Measurements from ENCODE around the gene CCDC12. TPM values are rescaled to one million over a fixed set of nuclear protein-coding genes. Genes with fewer than 3 reads are reported as not detected.

The CCDC12 gene
- total RNA-seq, 1 experiment from 2014 or later, result 46.5 TPM

DNA sequence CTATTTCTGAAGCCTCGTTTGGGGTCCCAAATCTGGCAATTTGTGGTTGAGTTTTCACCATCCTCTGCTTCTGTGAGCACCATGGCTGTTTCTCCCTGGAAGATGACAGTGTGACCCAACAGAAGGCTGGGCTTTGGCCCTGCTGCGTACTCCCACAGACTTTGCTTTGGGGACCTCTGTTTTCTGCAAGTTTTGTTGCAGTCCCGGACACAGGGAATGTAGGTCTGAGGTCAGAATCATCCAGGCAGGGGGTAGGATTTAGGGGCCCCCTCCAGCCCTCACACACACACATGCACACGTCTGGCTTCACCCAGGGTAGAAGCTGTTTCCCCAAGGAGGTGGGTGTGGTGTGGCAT is 92.7 kb downstream of the CCDC12 start:
- BruUV-seq (replicated peaks), result no TSS peak
- RAD21 ChIA-PET (ENCODE audit: low non-redundant PET in 1 of 2, low total read pairs in 2 of 2, uncharacterized antibody in 2 of 2, unreplicated experiment in 2 of 2), result no interaction called here
- Histone ChIP-seq H3K36me3 (ENCODE audit: control insufficient read depth in 1 of 2, insufficient read depth in 2 of 2, low read length in 2 of 2) (no peaks in the 10 kb centered on the region), H3K9me3 (ENCODE audit: control insufficient read depth in 1 of 2, insufficient read depth in 1 of 2, low read depth in 1 of 2, low read length in 2 of 2) (no peaks in the 10 kb centered on the region), H3K9ac (ENCODE audit: low read length) (no peak overlapping the region), H3K4me3 (replicated peaks in 1 of 2; ENCODE audit: low read depth in 1 of 2, low read length in 2 of 2) (no peak overlapping the region), H3K79me2 (ENCODE audit: insufficient read depth, low read length) (no peaks in the 10 kb centered on the region), H3K9me2 (ENCODE audit: insufficient read depth) (no peaks in the 10 kb centered on the region), H2AFZ (ENCODE audit: low read depth, low read length, poor library complexity, severe bottlenecking) (no peak overlapping the region), H3K4me2 (ENCODE audit: low read length) (no peak overlapping the region), H3K27me3 (ENCODE audit: insufficient read depth, low read length) (no peaks in the 10 kb centered on the region), H4K20me1 (ENCODE audit: insufficient read depth) (no peaks in the 10 kb centered on the region), H3K4me1 (ENCODE audit: control insufficient read depth in 1 of 2, insufficient read depth in 2 of 2, low read length in 2 of 2) (peaks cover 5 to 6% of the 10 kb centered on the region in 2 experiments), H3K27ac (ENCODE audit: low read depth, low read length) (no peak overlapping the region)
- ATAC-seq (no peak), DNase-seq (ENCODE audit: low read depth, low spot score) (no peak)
- intact Hi-C loops (cut with micrococcal nuclease), result no loop called here
- TF ChIP-seq CBX3 (IDR thresholded peaks at IDR 0.05; ENCODE audit: low read depth), result no peak
- TF ChIP-seq ZFX (IDR thresholded peaks at IDR 0.05), result no peak
- TF ChIP-seq, protein P1, sequence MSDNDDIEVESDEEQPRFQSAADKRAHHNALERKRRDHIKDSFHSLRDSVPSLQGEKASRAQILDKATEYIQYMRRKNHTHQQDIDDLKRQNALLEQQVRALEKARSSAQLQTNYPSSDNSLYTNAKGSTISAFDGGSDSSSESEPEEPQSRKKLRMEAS (IDR thresholded peaks at IDR 0.05), result no peak
- TF ChIP-seq ZNF274 (IDR thresholded peaks at IDR 0.05; ENCODE audit: low read depth, low read length), result no peak
- TF ChIP-seq EZH2phosphoT487 (IDR thresholded peaks at IDR 0.05; ENCODE audit: borderline replicate concordance), result no peak
- no peak for TF ChIP-seq YY1 (IDR thresholded peaks at IDR 0.05; ENCODE audit: extremely low read depth, insufficient replicate concordance, low read depth, low read length)
- TF ChIP-seq ELF1 (IDR thresholded peaks at IDR 0.05; ENCODE audit: borderline replicate concordance, low read depth), result no peak
- TF ChIP-seq, protein P2, sequence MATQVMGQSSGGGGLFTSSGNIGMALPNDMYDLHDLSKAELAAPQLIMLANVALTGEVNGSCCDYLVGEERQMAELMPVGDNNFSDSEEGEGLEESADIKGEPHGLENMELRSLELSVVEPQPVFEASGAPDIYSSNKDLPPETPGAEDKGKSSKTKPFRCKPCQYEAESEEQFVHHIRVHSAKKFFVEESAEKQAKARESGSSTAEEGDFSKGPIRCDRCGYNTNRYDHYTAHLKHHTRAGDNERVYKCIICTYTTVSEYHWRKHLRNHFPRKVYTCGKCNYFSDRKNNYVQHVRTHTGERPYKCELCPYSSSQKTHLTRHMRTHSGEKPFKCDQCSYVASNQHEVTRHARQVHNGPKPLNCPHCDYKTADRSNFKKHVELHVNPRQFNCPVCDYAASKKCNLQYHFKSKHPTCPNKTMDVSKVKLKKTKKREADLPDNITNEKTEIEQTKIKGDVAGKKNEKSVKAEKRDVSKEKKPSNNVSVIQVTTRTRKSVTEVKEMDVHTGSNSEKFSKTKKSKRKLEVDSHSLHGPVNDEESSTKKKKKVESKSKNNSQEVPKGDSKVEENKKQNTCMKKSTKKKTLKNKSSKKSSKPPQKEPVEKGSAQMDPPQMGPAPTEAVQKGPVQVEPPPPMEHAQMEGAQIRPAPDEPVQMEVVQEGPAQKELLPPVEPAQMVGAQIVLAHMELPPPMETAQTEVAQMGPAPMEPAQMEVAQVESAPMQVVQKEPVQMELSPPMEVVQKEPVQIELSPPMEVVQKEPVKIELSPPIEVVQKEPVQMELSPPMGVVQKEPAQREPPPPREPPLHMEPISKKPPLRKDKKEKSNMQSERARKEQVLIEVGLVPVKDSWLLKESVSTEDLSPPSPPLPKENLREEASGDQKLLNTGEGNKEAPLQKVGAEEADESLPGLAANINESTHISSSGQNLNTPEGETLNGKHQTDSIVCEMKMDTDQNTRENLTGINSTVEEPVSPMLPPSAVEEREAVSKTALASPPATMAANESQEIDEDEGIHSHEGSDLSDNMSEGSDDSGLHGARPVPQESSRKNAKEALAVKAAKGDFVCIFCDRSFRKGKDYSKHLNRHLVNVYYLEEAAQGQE (IDR thresholded peaks at IDR 0.05; ENCODE audit: low read depth), result no peak
- no peak for TF ChIP-seq TCF7L2 (IDR thresholded peaks at IDR 0.05; ENCODE audit: borderline replicate concordance, extremely low read depth, insufficient read depth, insufficient read length)
- TF ChIP-seq, protein P3, sequence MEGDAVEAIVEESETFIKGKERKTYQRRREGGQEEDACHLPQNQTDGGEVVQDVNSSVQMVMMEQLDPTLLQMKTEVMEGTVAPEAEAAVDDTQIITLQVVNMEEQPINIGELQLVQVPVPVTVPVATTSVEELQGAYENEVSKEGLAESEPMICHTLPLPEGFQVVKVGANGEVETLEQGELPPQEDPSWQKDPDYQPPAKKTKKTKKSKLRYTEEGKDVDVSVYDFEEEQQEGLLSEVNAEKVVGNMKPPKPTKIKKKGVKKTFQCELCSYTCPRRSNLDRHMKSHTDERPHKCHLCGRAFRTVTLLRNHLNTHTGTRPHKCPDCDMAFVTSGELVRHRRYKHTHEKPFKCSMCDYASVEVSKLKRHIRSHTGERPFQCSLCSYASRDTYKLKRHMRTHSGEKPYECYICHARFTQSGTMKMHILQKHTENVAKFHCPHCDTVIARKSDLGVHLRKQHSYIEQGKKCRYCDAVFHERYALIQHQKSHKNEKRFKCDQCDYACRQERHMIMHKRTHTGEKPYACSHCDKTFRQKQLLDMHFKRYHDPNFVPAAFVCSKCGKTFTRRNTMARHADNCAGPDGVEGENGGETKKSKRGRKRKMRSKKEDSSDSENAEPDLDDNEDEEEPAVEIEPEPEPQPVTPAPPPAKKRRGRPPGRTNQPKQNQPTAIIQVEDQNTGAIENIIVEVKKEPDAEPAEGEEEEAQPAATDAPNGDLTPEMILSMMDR (IDR thresholded peaks at IDR 0.05 in 2 of 3, conservative IDR thresholded peaks at IDR 0.05 in 1 of 3; ENCODE audit: borderline replicate concordance in 1 of 3, insufficient read depth in 1 of 3, low read depth in 2 of 3, low read length in 2 of 3), result no peak
- TF ChIP-seq RAD21 (IDR thresholded peaks at IDR 0.05; ENCODE audit: low read depth), result no peak
- no peak for TF ChIP-seq POLR2A (IDR thresholded peaks at IDR 0.05; ENCODE audit: borderline replicate concordance, extremely low read depth, insufficient read depth, insufficient read length)
- TF ChIP-seq EGR1 (IDR thresholded peaks at IDR 0.05; ENCODE audit: low read depth), result no peak
- TF ChIP-seq CEBPB (IDR thresholded peaks at IDR 0.05; ENCODE audit: low read depth), result no peak
- TF ChIP-seq SP1 (IDR thresholded peaks at IDR 0.05; ENCODE audit: low read depth), result no peak
- no peak for TF ChIP-seq SRF (IDR thresholded peaks at IDR 0.05; ENCODE audit: low read depth)
- POLR2A ChIA-PET, result no interaction called here
- CTCF ChIA-PET, result no interaction called here
